Stimulated activated naive CD8-positive, alpha-beta T cell treated with anti-CD3 and anti-CD28 coated beads, Interleukin-15, Interleukin-2, amounts not matched to agents 100 ng/mL and 50 ng/mL, for 24 hours (primary cell): ENCODE measurements around the gene NLGN4X.
"Not testable (repeated sequence)": the region's sequence is repeated elsewhere in the genome, so short reads cannot be mapped to it uniquely, and the experiment has no call there.

ENCODE experiments used
- H3K27ac Mint-ChIP-seq: one replicate; pipeline ENCODE4 v1.8.0; 2021; ENCODE audit warnings: mild to moderate bottlenecking, mixed read lengths
- H3K27me3 Mint-ChIP-seq: one replicate; pipeline ENCODE4 v1.8.0; 2021; ENCODE audit warnings: mixed read lengths
- H3K36me3 Mint-ChIP-seq: one replicate; pipeline ENCODE4 v1.8.0; 2021; ENCODE audit warnings: low read depth, mixed read lengths
- H3K4me1 Mint-ChIP-seq: one replicate; pipeline ENCODE4 v1.8.0; 2021; ENCODE audit warnings: low read depth, mixed read lengths
- H3K4me3 Mint-ChIP-seq: one replicate; pipeline ENCODE4 v1.8.0; 2021; ENCODE audit warnings: mild to moderate bottlenecking, mixed read lengths
- H3K9me3 Mint-ChIP-seq: one replicate; pipeline ENCODE4 v1.8.0; 2021; ENCODE audit warnings: mixed read lengths

Gene NLGN4X

DNA sequence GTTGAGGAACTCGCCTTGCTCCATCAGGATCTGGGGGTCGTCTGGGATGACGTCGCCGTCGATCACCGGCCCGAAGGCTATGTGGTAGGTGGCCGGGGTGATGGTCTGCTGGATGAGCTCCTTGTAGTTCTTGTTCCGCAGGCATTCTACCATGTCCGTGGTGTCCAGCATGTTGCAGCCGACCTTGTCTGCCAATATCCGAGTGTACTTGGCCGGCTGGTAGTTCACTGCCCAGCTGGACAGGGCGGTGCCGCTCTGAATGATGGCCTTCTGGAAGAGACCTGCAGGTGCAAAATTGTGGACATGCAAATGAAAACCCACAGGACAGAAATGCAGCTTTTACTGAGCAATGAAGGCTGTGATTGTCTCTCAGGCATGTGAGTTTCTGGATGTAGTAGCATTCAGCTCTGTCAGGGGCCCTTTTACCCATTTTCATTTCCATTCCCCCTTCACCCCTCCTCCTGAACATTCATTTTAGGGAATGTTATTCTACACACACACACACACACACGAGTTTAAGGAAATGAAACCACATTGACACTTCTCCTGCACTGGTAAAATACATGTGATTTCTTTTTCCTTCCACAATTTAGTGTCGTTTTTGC lies 325.0 kb downstream of the NLGN4X start:
- H3K4me3 Mint-ChIP-seq, H3K9me3 Mint-ChIP-seq, H3K36me3 Mint-ChIP-seq, H3K4me1 Mint-ChIP-seq, H3K27me3 Mint-ChIP-seq, H3K27ac Mint-ChIP-seq: not testable (repeated sequence)

DNA sequence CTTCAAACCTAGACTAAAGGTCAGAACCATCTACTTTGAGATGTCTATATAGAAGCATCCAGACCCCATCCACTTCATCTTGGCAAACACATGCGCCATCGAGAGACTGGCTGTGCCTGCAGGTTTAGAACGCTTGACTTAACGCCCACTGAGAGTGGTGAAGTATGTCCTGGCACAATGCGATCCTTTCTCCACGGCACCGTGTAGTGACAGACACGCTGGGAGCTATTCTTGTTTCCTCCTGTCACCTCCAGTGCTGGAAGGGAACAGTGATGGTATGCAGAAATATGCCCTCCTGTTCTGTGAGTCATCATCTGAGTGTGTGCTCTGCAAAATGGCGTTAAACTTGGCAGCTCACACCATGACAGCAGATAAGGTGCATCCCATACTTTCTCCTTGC lies 330.2 kb downstream of the NLGN4X start:
- no peak overlapping the region for H3K4me3 Mint-ChIP-seq
- no peaks in the 10 kb centered on the region for H3K36me3 Mint-ChIP-seq
- H3K27me3 Mint-ChIP-seq: no peaks in the 10 kb centered on the region
- no peaks in the 10 kb centered on the region for H3K9me3 Mint-ChIP-seq
- no peak overlapping the region for H3K27ac Mint-ChIP-seq
- no peaks in the 10 kb centered on the region for H3K4me1 Mint-ChIP-seq

DNA sequence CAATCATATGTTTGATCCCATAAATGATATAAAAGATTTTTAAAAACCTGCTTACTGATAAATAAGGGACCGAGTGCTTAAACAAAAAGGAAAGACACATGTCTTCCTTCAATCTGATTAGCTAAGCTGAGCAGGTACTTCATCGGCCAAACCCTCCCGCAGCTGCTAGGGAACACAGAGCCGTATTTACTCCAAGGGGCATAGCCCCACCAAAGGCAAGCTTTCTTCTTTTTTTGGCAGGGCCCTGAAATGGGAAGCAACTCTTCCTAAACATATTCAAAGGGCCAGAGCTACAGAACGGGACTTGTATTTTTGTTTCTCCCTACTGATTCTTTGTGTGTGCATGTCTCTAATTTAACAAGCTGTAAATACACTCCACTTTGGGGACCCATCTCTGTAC lies 337.3 kb downstream of the NLGN4X start:
- no peak overlapping the region for H3K27ac Mint-ChIP-seq
- H3K9me3 Mint-ChIP-seq: no peaks in the 10 kb centered on the region
- H3K36me3 Mint-ChIP-seq: no peaks in the 10 kb centered on the region
- H3K27me3 Mint-ChIP-seq: no peaks in the 10 kb centered on the region
- no peak overlapping the region for H3K4me3 Mint-ChIP-seq
- no peaks in the 10 kb centered on the region for H3K4me1 Mint-ChIP-seq

DNA sequence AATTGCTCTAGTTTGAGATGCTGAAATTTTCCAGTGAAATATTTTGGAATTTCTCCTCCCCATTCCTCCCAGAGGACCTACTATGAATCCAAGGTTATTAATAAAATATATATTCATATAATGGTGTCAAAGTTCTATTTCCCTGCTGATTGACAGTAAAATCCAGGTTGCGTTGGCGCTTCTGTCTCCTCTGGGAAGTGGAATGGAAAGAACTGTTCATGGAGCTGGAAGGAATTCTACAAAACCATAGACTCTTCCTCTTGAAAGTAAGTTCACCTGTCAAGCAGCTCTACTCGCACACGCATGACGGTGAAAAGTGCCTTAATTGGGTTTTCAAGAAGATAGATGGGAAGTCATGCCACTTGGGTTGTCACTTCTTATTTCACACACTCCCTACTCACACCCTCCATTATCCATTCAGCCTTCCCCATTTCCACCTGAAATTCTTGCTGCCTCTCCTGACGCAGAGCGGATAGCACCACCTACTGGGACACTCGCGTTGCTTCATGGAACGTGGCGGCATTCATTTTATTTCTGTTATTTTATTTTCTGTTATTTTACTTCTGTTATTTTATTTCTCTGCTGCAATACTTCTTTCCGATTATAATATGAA lies 351.6 kb downstream of the NLGN4X start:
- H3K27ac Mint-ChIP-seq: no peak overlapping the region
- no peak overlapping the region for H3K4me3 Mint-ChIP-seq
- H3K9me3 Mint-ChIP-seq: no peaks in the 10 kb centered on the region
- H3K4me1 Mint-ChIP-seq: no peaks in the 10 kb centered on the region
- H3K36me3 Mint-ChIP-seq: no peaks in the 10 kb centered on the region
- no peaks in the 10 kb centered on the region for H3K27me3 Mint-ChIP-seq

DNA sequence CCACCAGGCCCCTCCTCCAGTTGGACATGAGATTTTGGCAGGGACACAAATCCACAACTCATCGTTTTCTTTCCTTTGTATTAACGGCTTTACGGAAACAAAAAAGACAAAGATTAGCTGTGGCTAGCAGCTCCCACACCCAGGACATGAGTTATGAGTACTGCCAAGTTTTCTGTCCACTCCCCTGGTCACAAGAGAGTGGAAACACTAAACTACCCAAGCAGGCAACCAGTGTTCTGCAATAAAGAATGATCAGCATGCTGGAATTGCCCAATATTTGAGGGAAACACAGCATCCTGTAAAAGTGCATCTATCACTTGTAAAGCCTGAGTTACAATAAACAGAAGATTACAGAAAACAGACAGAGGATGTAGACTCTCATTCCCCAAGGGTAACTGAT lies 358.4 kb downstream of the NLGN4X start:
- Mint-ChIP-seq H3K4me3 (no peak overlapping the region), H3K4me1 (no peaks in the 10 kb centered on the region), H3K36me3 (no peaks in the 10 kb centered on the region), H3K27ac (no peak overlapping the region), H3K27me3 (no peaks in the 10 kb centered on the region), H3K9me3 (peaks cover 4% of the 10 kb centered on the region)

DNA sequence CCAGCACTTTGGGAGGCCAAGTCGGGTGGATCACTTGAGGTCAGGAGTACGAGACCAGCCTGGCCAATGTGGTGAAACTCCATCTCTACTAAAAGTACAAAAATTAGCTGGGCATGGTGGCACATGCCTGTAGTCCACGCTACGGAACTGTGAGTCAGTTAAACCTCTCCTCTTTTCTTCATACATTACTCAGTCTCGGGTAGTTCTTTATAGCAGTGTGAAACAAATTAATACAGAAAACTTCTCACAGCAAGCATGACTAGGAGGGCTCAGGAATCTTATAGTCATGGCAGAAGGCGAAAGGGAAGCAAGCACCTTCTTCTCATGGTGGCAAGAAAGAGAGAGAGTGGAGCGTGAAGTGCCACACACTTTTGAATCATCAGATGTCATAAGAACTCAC lies 358.9 kb downstream of the NLGN4X start:
- no peaks in the 10 kb centered on the region for H3K36me3 Mint-ChIP-seq
- H3K9me3 Mint-ChIP-seq: peaks cover 4% of the 10 kb centered on the region
- H3K4me3 Mint-ChIP-seq: no peak overlapping the region
- H3K27ac Mint-ChIP-seq: no peak overlapping the region
- no peaks in the 10 kb centered on the region for H3K4me1 Mint-ChIP-seq
- no peaks in the 10 kb centered on the region for H3K27me3 Mint-ChIP-seq

DNA sequence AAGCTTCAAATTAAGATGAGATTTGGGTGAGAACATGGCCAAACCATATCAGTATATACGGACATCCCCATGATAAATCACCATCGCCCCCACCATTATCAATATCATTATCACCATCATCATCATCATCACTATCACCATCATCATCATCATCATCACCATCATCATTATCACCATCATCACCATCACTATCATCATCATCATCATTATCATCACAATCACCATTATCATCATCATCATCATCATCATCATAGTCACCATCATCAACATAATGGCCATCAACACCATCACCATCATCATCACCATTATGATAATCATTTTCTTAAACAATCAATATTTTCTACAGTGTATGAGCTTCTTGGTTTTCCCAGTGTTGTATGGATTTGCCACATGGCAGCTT lies 360.9 kb downstream of the NLGN4X start:
- Mint-ChIP-seq H3K36me3 (no peaks in the 10 kb centered on the region), H3K27me3 (no peaks in the 10 kb centered on the region), H3K27ac (no peak overlapping the region), H3K9me3 (peaks cover 4% of the 10 kb centered on the region), H3K4me3 (no peak overlapping the region), H3K4me1 (no peaks in the 10 kb centered on the region)

DNA sequence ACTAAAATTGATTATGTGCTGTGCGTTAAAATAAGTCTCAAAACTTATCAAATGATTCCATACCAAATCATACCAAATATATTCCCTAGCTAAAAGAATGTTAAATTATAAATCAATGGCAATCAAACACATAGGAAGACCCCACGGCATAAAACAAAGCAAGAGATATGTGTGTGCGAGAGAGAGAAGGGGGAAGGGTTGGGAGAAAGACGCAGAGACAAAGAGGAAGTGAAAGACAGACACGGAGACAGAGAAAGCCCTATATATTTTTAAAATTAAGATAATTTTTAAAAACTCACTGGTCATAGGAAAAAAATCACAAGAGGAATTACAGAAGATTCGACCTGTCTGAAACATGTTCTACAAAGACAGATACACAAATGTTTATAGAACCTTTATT lies 371.4 kb downstream of the NLGN4X start:
- H3K4me3 Mint-ChIP-seq: no peak overlapping the region
- H3K27me3 Mint-ChIP-seq: no peaks in the 10 kb centered on the region
- H3K9me3 Mint-ChIP-seq: no peaks in the 10 kb centered on the region

DNA sequence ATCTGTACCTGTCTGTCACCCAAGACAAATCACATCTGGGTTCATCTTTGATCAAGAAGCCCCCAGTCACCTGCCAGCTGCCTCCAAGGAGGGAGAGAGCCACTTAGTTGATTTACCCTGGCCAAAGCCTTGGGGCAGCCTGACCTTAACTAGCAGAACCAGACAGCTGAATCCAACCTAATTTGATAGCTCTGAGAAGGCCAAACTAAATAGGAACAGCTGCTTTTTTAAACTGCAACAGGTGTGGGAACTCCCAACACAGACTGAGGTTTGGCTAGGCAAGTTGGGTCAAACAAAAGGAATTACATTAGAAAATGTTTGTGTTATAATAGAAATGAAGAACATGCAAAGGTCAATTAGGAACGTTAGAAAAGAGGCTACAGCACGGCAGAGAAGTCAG lies 375.7 kb downstream of the NLGN4X start:
- Mint-ChIP-seq H3K4me3 (no peak overlapping the region), H3K9me3 (no peaks in the 10 kb centered on the region), H3K27ac (no peak overlapping the region), H3K27me3 (no peaks in the 10 kb centered on the region), H3K36me3 (no peaks in the 10 kb centered on the region), H3K4me1 (no peaks in the 10 kb centered on the region)

More for the DNA sequence above, 371.4 kb downstream of the NLGN4X start:
- no peaks in the 10 kb centered on the region for H3K4me1 Mint-ChIP-seq
- no peak overlapping the region for H3K27ac Mint-ChIP-seq
- H3K36me3 Mint-ChIP-seq: no peaks in the 10 kb centered on the region

DNA sequence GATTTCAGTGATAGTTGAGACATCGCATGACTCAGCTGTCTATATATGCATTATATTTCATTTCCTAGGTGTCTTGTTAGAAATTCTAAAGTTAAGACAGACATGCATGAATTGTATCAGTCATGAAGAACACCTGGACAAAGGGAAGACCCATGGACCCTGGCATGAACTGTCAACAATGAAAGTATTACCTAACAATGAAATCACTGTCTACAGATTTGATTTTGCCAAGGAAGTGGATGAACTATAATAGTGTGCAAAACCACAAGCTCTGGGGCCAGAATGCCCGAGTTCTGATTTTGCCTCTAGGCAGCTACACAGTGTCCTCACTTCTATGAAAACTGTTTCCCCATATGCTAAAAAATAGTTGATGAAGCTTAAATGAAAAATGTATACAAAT lies 386.1 kb downstream of the NLGN4X start:
- Mint-ChIP-seq H3K27ac (no peak overlapping the region), H3K36me3 (no peaks in the 10 kb centered on the region), H3K4me3 (no peak overlapping the region), H3K4me1 (no peaks in the 10 kb centered on the region), H3K27me3 (no peaks in the 10 kb centered on the region), H3K9me3 (peaks cover 3% of the 10 kb centered on the region)
